NCI-H510A treated with DMSO at 0.1 percent for 48 hours (cell line): ENCODE measurements around the gene RND3.
A peak's percentile ranks its signal among the peaks of the same experiment; 100 is the strongest.

ENCODE experiments used
- DNase-seq: peaks from one replicate; lab custom pipeline; 2025; lab: John Stamatoyannopoulos, UW

RND3 gene

GRCh38 chr2:150491943-150492342 lies 4.5 kb upstream of the RND3 start:
- DNase-seq, result no peak

- no peak for DNase-seq
Measured at GRCh38 chr2:150491430-150491829, 4.0 kb upstream of the RND3 start.

- DNase-seq, result no peak
Measured at GRCh38 chr2:150490466-150490865, 3.0 kb upstream of the RND3 start.

GRCh38 chr2:150486539-150487484 lies 655 bp downstream of the RND3 start:
- DNase-seq, result peak; percentile 25

GRCh38 chr2:150485871-150486538 lies 1.5 kb downstream of the RND3 start:
- DNase-seq, result peak; percentile 13

- DNase-seq, result peak; percentile 79
Measured at GRCh38 chr2:150485114-150485870, 2.2 kb downstream of the RND3 start.

GRCh38 chr2:150484461-150485021 lies 2.9 kb downstream of the RND3 start:
- no peak for DNase-seq

- no peak for DNase-seq
Measured at GRCh38 chr2:150484006-150484405, 3.5 kb downstream of the RND3 start.

GRCh38 chr2:150483532-150483931 lies 3.9 kb downstream of the RND3 start:
- no peak for DNase-seq

GRCh38 chr2:150482667-150483400 lies 4.6 kb downstream of the RND3 start:
- DNase-seq, result no peak

GRCh38 chr2:150482111-150482510 lies 5.4 kb downstream of the RND3 start:
- no peak for DNase-seq

- DNase-seq, result no peak
Measured at GRCh38 chr2:150480971-150481830, 6.3 kb downstream of the RND3 start.

GRCh38 chr2:150480241-150480640 lies 7.2 kb downstream of the RND3 start:
- DNase-seq, result no peak

- no peak for DNase-seq
Measured at GRCh38 chr2:150479075-150479915, 8.2 kb downstream of the RND3 start.

- no peak for DNase-seq
Measured at GRCh38 chr2:150478200-150478974, 9.1 kb downstream of the RND3 start.

- DNase-seq, result no peak
Measured at GRCh38 chr2:150477347-150477746, 10.1 kb downstream of the RND3 start.

GRCh38 chr2:150476809-150477302 lies 10.6 kb downstream of the RND3 start:
- no peak for DNase-seq

- DNase-seq, result no peak
Measured at GRCh38 chr2:150476286-150476685, 11.2 kb downstream of the RND3 start.
